CD14-positive monocyte (primary cell): ENCODE data around the gene LRRC8E. TPM values are rescaled to one million over a fixed set of nuclear protein-coding genes. Genes with fewer than 3 reads are reported as not detected.

Experiments
- DNase-seq, 3 donors: peaks; one replicate each; pipeline ENCODE4 v3.0.0-alpha.2; 2011 to 2022
- H2AFZ ChIP-seq: 2 replicates; pipeline ENCODE4 v1.6.0; 2012; ENCODE audit warnings: mild to moderate bottlenecking, low read depth, low read length, inconsistent platforms; ENCODE audit not compliant: insufficient read depth, poor library complexity, severe bottlenecking
- H3K27ac ChIP-seq, 2 donors: 1 replicate in 1 of 2; 2 replicates in 1 of 2; pipeline ENCODE4 v1.5.1; 2012 to 2013; ENCODE audit warnings: low read length in 2 of 2, control low read depth in 1 of 2, inconsistent platforms in 1 of 2, low read depth in 1 of 2, mild to moderate bottlenecking in 1 of 2
- H3K27me3 ChIP-seq, 2 donors: one replicate each; pipeline versions ENCODE4 v1.6.0 to v1.6.1; 2011 to 2013; ENCODE audit warnings: low read length in 2 of 2; ENCODE audit not compliant: control insufficient read depth in 2 of 2, insufficient read depth in 2 of 2
- H3K36me3 ChIP-seq, 2 donors: replicated peaks in 1 of 2; 1 replicate in 1 of 2; 2 replicates in 1 of 2; pipeline versions ENCODE4 v1.5.1 to v1.6.1; 2012 to 2013; ENCODE audit warnings: low read length in 2 of 2, control low read depth in 1 of 2, inconsistent platforms in 1 of 2, mild to moderate bottlenecking in 1 of 2; ENCODE audit not compliant: insufficient read depth in 2 of 2, control insufficient read depth in 1 of 2
- H3K4me1 ChIP-seq, 2 donors: 1 replicate in 1 of 2; 2 replicates in 1 of 2; pipeline versions ENCODE4 v1.5.1 to v1.6.1; 2012 to 2013; ENCODE audit warnings: low read length in 2 of 2, control low read depth in 1 of 2, inconsistent platforms in 1 of 2, mild to moderate bottlenecking in 1 of 2, moderate library complexity in 1 of 2; ENCODE audit not compliant: insufficient read depth in 2 of 2, control insufficient read depth in 1 of 2
- H3K4me2 ChIP-seq: replicated peaks from 2 replicates; pipeline ENCODE3; 2012; ENCODE audit warnings: low read length, moderate library complexity, mild to moderate bottlenecking; ENCODE audit not compliant: poor library complexity, severe bottlenecking; ENCODE audit errors: extremely low read depth
- H3K4me3 ChIP-seq, 3 experiments: fragments of 200-600 bp in 1 of 3; sonication (generic) in 1 of 3; replicated peaks in 1 of 3; 1 replicate in 2 of 3; 2 replicates in 1 of 3; pipeline ENCODE4 v1.5.1; 2011 to 2013; ENCODE audit warnings: low read length in 3 of 3, mild to moderate bottlenecking in 3 of 3, control low read depth in 2 of 3, low read depth in 2 of 3, inconsistent platforms in 1 of 3, moderate library complexity in 1 of 3
- H3K79me2 ChIP-seq: 2 replicates; pipeline ENCODE4 v1.6.0; 2012; ENCODE audit warnings: mild to moderate bottlenecking, control low read depth, inconsistent platforms, low read length, moderate library complexity; ENCODE audit not compliant: insufficient read depth
- H3K9ac ChIP-seq: 2 replicates; pipeline ENCODE4 v1.6.0; 2017; ENCODE audit warnings: low read length, mild to moderate bottlenecking; ENCODE audit not compliant: insufficient read depth, poor library complexity, severe bottlenecking
- H3K9me3 ChIP-seq, 2 donors: replicated peaks in 1 of 2; 1 replicate in 1 of 2; 2 replicates in 1 of 2; pipeline versions ENCODE4 v1.5.1 to v1.6.1; 2012 to 2013; ENCODE audit warnings: low read length in 2 of 2, control low read depth in 1 of 2; ENCODE audit not compliant: control insufficient read depth in 1 of 2, insufficient read depth in 1 of 2
- H4K20me1 ChIP-seq: 2 replicates; pipeline ENCODE4 v1.6.0; 2012; ENCODE audit warnings: mild to moderate bottlenecking, low read length, control low read depth, moderate library complexity; ENCODE audit not compliant: insufficient read depth
- H3K27ac Mint-ChIP-seq, 7 donors: one replicate each; pipeline ENCODE4 v1.8.0; 2020; ENCODE audit warnings: mild to moderate bottlenecking in 7 of 7, mixed read lengths in 7 of 7, moderate library complexity in 6 of 7, inconsistent platforms in 2 of 7
- H3K27me3 Mint-ChIP-seq, 3 donors: one replicate each; pipeline ENCODE4 v1.8.0; 2021 to 2022; ENCODE audit warnings: low read depth in 3 of 3, mild to moderate bottlenecking in 3 of 3, mixed read lengths in 3 of 3, moderate library complexity in 3 of 3, inconsistent platforms in 1 of 3
- H3K36me3 Mint-ChIP-seq, 2 donors: one replicate each; pipeline ENCODE4 v1.8.0; 2020; ENCODE audit warnings: mixed read lengths in 2 of 2, inconsistent platforms in 1 of 2, mild to moderate bottlenecking in 1 of 2
- H3K4me1 Mint-ChIP-seq: one replicate; pipeline ENCODE4 v1.8.0; 2020; ENCODE audit warnings: mild to moderate bottlenecking, mixed read lengths
- H3K4me3 Mint-ChIP-seq, 2 donors: one replicate each; pipeline ENCODE4 v1.8.0; 2020; ENCODE audit warnings: mild to moderate bottlenecking in 2 of 2, mixed read lengths in 2 of 2, moderate library complexity in 1 of 2
- H3K9me3 Mint-ChIP-seq, 7 donors: one replicate each; pipeline ENCODE4 v1.8.0; 2020 to 2022; ENCODE audit warnings: mixed read lengths in 7 of 7, mild to moderate bottlenecking in 6 of 7, moderate library complexity in 6 of 7, inconsistent platforms in 2 of 7
- WGBS: methylation state at CpG from one replicate; pipeline ENCODE4 v1.1.5; 2013; ENCODE audit warnings: missing lambda C conversion rate; ENCODE audit not compliant: insufficient coverage; 5-methylcytosine and 5-hydroxymethylcytosine counted together
- intact Hi-C, 2 donors: fragments of 100-400 bp; cut with micrococcal nuclease; formaldehyde crosslinking; loops; one replicate each; pipeline versions ENCODE4 v1.15.0 to v1.15.1; 2023
- polyA plus RNA-seq, 3 donors: library from polyadenylated mRNA; depleted of rRNA in 1 of 3; unstranded in 2 of 3; stranded (reverse) in 1 of 3; fragments of 300-500 nt in 2 of 3; fragments of >200 nt in 1 of 3; fragmentation: Illumina TruSeq in 2 of 3; gene quantifications; 1 replicate in 2 of 3; 2 replicates in 1 of 3; pipeline ENCODE4 v1.2.3, GENCODE V29; 2012 to 2021
- TF ChIP-seq, protein P1 (sequence below): fragments of 200-600 bp; IDR thresholded peaks from one replicate; pipeline ENCODE4 v1.8.0; 2022; ENCODE audit warnings: antibody characterized with exemption, mild to moderate bottlenecking

LRRC8E gene
- polyA plus RNA-seq, 3 donors: not detected

- H4K20me1 ChIP-seq: peaks cover 90% of the 10 kb centered on the region
- no peaks in the 10 kb centered on the region for H3K9me3 ChIP-seq
- no peak for DNase-seq
- no peak overlapping the region for H3K4me3 Mint-ChIP-seq
- TF ChIP-seq, protein P1, sequence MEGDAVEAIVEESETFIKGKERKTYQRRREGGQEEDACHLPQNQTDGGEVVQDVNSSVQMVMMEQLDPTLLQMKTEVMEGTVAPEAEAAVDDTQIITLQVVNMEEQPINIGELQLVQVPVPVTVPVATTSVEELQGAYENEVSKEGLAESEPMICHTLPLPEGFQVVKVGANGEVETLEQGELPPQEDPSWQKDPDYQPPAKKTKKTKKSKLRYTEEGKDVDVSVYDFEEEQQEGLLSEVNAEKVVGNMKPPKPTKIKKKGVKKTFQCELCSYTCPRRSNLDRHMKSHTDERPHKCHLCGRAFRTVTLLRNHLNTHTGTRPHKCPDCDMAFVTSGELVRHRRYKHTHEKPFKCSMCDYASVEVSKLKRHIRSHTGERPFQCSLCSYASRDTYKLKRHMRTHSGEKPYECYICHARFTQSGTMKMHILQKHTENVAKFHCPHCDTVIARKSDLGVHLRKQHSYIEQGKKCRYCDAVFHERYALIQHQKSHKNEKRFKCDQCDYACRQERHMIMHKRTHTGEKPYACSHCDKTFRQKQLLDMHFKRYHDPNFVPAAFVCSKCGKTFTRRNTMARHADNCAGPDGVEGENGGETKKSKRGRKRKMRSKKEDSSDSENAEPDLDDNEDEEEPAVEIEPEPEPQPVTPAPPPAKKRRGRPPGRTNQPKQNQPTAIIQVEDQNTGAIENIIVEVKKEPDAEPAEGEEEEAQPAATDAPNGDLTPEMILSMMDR: no peak
- H3K27ac Mint-ChIP-seq: no peak overlapping the region
- H3K79me2 ChIP-seq: peaks cover 39% of the 10 kb centered on the region
- H3K9me3 Mint-ChIP-seq: no peaks in the 10 kb centered on the region
- H3K4me2 ChIP-seq: no peak overlapping the region
- intact Hi-C loops: loop anchor here in 1 of 2 donors (10.0 kb wide), 1 partner anchor 274 kb away; the partner anchor contains the start of genes PCP2 and STXBP2
- H3K4me1 Mint-ChIP-seq: peaks cover 12% of the 10 kb centered on the region
- no peaks in the 10 kb centered on the region for H3K27me3 ChIP-seq
- peaks cover 10 to 14% of the 10 kb centered on the region in 2 donors for H3K4me1 ChIP-seq
- H3K9ac ChIP-seq: no peak overlapping the region
- peaks cover 38 to 67% of the 10 kb centered on the region in 2 donors for H3K36me3 Mint-ChIP-seq
- WGBS: 93% methylated on average over 17 of the region's 19 CpGs
- H3K4me3 ChIP-seq: no peak overlapping the region
- H3K36me3 ChIP-seq: peaks cover 48 to 55% of the 10 kb centered on the region in 2 donors
- H3K27ac ChIP-seq: no peak overlapping the region
- no peak overlapping the region for H2AFZ ChIP-seq
- H3K27me3 Mint-ChIP-seq: peaks cover 2 to 5% (median 4%) of the 10 kb centered on the region in 3 donors
These were observed 20.6 kb downstream of the LRRC8E start for GRCh38 chr19:7908742-7909461.

- Histone ChIP-seq H2AFZ (no peak overlapping the region), H3K9ac (no peak overlapping the region), H3K27me3 (peaks cover 0 to 2% of the 10 kb centered on the region in 2 donors), H3K9me3 (no peaks in the 10 kb centered on the region), H3K4me2 (no peak overlapping the region), H3K4me3 (no peak overlapping the region), H3K36me3 (peaks cover 48 to 55% of the 10 kb centered on the region in 2 donors), H3K4me1 (peaks cover 7 to 9% of the 10 kb centered on the region in 2 donors), H3K27ac (no peak overlapping the region), H3K79me2 (peaks cover 33% of the 10 kb centered on the region), H4K20me1 (peaks cover 91% of the 10 kb centered on the region)
- Mint-ChIP-seq H3K9me3 (no peaks in the 10 kb centered on the region), H3K27ac (no peak overlapping the region), H3K4me3 (no peak overlapping the region), H3K27me3 (peaks cover 6 to 10% (median 8%) of the 10 kb centered on the region in 3 donors), H3K4me1 (peaks cover 10% of the 10 kb centered on the region), H3K36me3 (peaks cover 38 to 67% of the 10 kb centered on the region in 2 donors)
- DNase-seq: no peak
- TF ChIP-seq, protein P1: no peak
- WGBS: 95% methylated on average over 14 of the region's 21 CpGs
- intact Hi-C loops: loop anchor here in 1 of 2 donors (10.0 kb wide), 1 partner anchor 275 kb away; the partner anchor contains the start of genes PCP2 and STXBP2
These were observed 21.3 kb downstream of the LRRC8E start for GRCh38 chr19:7909471-7910067.
